ENCODE measurements around the gene AIF1L. TPM values are rescaled to one million over a fixed set of nuclear protein-coding genes. Genes with fewer than 3 reads are reported as not detected.

Gene AIF1L
- total RNA-seq, 1 donor = 4.8 TPM

DNA sequence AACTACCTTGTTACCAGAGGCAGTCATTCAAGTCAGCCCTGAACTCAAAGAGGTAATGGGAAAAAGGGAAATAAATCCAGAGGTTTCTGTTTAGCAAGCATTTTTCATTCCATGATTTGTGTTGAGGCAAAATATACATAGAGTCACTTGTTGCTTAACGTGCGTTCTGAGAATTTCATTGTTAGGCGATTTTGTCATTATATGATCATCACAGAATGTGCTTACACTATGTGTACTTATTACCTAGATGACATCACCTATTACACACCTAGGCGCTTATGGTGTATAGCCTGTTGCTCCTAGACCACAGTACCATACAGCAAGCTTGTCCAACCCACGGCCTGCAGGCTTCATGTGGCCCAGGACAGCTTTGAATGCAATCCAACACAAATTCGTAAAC lies 65.3 kb downstream of the AIF1L start:
- no peak for DNase-seq (ENCODE audit: low read depth in 2 of 3, low spot score in 2 of 3)

DNA sequence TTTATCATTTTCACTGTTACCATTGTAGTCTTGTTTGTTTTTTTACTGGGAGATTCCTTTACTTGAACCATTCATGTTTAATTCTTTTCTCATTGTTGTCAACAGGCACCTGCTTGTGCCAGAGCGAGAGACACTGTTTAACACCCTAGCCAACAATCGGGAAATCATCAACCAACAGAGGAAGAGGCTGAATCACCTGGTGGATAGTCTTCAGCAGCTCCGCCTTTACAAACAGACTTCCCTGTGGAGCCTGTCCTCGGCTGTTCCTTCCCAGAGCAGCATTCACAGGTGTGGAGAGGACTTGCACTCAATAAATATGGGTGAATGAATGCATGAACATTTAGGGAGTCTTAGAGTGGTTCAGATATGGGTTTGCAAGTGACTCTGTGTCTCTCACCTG lies 66.6 kb downstream of the AIF1L start:
- DNase-seq (ENCODE audit: low read depth in 2 of 3, low spot score in 2 of 3) = no peak

DNA sequence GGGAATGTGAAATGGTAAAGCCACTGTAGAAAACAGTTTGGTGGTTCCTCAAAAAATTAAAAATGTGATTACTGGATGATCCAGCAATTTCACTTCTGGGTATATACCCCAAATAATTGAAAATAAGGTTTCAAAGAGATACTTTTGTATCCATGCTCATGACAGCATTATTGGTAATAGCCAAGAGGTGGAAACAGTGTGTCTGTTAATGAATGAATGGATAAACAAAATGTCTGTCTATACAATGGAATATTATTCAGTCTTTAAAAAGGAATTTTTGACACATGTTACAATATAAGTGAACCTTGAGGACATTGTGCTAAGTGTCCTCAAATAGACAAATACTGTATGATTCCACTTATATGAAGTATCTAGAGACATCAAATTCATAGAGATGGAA lies 69.2 kb downstream of the AIF1L start:
- DNase-seq (ENCODE audit: low read depth in 2 of 3, low spot score in 2 of 3) = no peak

DNA sequence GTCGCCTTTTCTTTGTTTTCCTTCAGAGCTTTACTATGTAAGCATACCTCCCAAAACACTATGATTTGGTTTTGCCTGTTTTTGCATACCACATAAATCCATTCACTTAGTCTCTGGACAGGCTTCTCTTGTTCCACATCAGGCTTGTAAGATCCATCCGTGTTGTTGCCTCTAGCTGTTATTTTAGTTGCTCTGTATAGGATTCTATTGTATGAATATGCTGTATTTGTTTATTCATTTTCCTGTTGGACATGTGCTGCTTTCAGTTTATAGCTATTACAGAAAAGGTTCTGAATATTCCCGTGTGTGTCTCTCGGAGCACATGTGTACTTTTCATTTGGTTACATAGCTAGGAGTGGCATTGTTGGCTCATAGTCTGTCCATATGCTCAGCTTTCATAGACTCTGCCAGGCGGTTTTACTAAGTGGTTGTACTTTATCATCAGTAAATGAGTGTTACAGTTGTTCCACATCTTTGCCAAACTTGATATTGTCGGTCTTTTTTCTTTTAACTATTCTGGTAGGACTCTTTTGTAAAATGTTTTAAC lies 70.9 kb downstream of the AIF1L start:
- DNase-seq (ENCODE audit: low read depth in 2 of 3, low spot score in 2 of 3) = no peak

DNA sequence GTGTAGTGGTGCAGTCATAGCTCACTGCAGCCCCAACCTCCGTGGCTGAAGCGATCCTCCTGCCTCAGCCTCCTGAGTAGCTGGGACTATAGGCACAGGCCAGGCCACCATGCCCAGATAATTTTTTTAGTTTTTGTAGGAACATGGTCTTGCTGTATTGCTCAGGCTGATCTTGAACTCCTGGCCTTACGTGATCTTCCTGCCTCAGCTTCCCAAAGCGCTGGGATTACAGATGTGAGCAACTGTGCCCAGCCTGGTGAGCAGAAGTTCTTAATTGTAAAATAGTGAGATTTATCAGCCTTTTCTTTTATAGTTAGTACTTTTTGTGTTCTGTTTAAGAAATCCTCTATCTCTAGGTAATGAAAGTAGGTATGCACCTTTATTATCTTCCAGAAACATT lies 71.6 kb downstream of the AIF1L start:
- no peak for DNase-seq (ENCODE audit: low read depth in 2 of 3, low spot score in 2 of 3)

DNA sequence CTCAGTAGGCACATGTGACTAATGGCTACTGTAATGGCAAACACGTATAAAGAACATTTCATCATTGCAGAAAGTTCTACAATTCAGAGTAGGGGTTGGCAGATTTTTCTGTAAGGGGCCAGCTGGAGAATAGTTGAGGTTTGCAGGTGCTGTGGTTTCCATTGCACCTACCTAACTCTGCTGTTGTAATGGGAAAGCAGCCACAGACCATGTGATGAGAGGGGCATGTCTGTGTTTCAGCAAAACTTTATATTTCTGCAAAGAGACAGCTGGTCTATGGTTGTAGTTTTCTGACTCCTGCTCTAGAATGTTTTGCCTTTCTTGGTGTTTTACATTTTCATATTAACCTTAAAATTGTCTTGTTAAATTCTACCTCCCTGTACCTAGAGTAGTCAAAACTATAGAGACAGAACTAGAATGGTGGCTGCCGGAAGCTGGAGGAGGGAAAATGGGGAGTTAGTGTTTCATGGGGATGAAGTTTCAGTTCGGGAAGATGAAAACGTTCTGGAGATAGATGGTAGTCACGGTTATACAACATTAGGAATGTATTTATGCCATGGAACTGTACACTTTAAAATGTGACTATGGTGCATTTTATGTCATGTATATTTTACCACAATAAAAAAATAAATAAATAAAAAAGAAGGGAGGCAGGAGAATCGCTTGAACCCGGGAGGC lies 73.4 kb downstream of the AIF1L start:
- no peak for DNase-seq (ENCODE audit: low read depth in 2 of 3, low spot score in 2 of 3)

Small RNAs within 50 kb of the gene (small RNA-seq; reads per million reads assigned to genes)
- gene RNU6-881P = not detected

Other genes starting within 250 kb of the AIF1L start
- under 0.01 TPM for gene QRFP, start 199.7 kb upstream of the AIF1L start, total RNA-seq
- gene FIBCD1, start 157.3 kb upstream of the AIF1L start, total RNA-seq = not detected
- gene LAMC3, start 87.4 kb upstream of the AIF1L start, total RNA-seq = under 0.01 TPM
- 36.4 TPM for gene NUP214, start 29.1 kb downstream of the AIF1L start, total RNA-seq
- gene FAM78A, start 180.0 kb downstream of the AIF1L start, total RNA-seq = 70.3 TPM
- 5.9 TPM for gene PLPP7, start 193.2 kb downstream of the AIF1L start, total RNA-seq